Upper lobe of left lung (tissue), 6 donors: ENCODE results near the gene VMP1. TPM values are rescaled to one million over a fixed set of nuclear protein-coding genes. Genes with fewer than 3 reads are reported as not detected.

Source experiments
- ATAC-seq, 2 donors: fragments of 200-7000 bp; cut with Tn5 transposase; one replicate each; pipeline ENCODE4 v1.9.1; 2022; ENCODE audit warnings: mild to moderate bottlenecking in 2 of 2, moderate library complexity in 2 of 2; ENCODE audit not compliant: low FRiP score in 2 of 2
- DNase-seq, 2 donors: peaks; one replicate each; pipeline ENCODE4 v3.0.0-alpha.2; 2019 to 2020
- H3K27ac ChIP-seq, 4 donors: fragments of 200-600 bp; sonication (generic); one replicate each; pipeline ENCODE4 v1.5.1; 2016 to 2019
- H3K27me3 ChIP-seq, 4 donors: fragments of 200-600 bp; sonication (generic); one replicate each; pipeline ENCODE4 v1.5.1; 2017 to 2019
- H3K36me3 ChIP-seq, 4 donors: fragments of 200-600 bp; sonication (generic); one replicate each; pipeline ENCODE4 v1.5.1; 2016 to 2019
- H3K4me1 ChIP-seq, 4 donors: fragments of 200-600 bp; sonication (generic); one replicate each; pipeline ENCODE4 v1.5.1; 2018 to 2019
- H3K4me3 ChIP-seq, 4 donors: fragments of 200-600 bp; sonication (generic); one replicate each; pipeline ENCODE4 v1.5.1; 2017 to 2019; ENCODE audit warnings: mild to moderate bottlenecking in 2 of 4, moderate library complexity in 1 of 4
- H3K9me3 ChIP-seq, 4 donors: fragments of 200-600 bp; sonication (generic); one replicate each; pipeline ENCODE4 v1.5.1; 2018 to 2019
- EP300 ChIP-seq, 4 donors: sonication (generic); formaldehyde crosslinking; IDR thresholded peaks; one replicate each; pipeline ENCODE4 v1.5.1; 2017; ENCODE audit warnings: antibody characterized with exemption in 4 of 4, control low read depth in 2 of 4
- POLR2A ChIP-seq, 4 donors: fragments of 450-650 bp; IDR thresholded peaks; one replicate each; pipeline ENCODE4 v1.5.1; 2016 to 2017; ENCODE audit warnings: antibody characterized with exemption in 4 of 4, mild to moderate bottlenecking in 2 of 4
- POLR2AphosphoS5 ChIP-seq, 2 donors: sonication (generic); formaldehyde crosslinking; IDR thresholded peaks; one replicate each; pipeline ENCODE4 v1.5.1; 2017; ENCODE audit warnings: antibody characterized with exemption in 2 of 2
- WGBS, 2 donors: methylation state at CpG; one replicate each; pipeline ENCODE4 v1.1.5; 2017 to 2018; 5-methylcytosine and 5-hydroxymethylcytosine counted together
- total RNA-seq, 6 donors: library from RNA; depleted of rRNA in 4 of 6; stranded (reverse); fragments of >200 nt in 4 of 6; gene quantifications; one replicate each; pipeline versions ENCODE4 v1.1.0 to v1.2.1, GENCODE V29; 2016 to 2021
- TF ChIP-seq, protein P1 (sequence below), 6 experiments: fragments of 450-650 bp in 4 of 6; fragments of 200-600 bp in 2 of 6; sonication (generic) in 2 of 6; IDR thresholded peaks; one replicate each; pipeline ENCODE4 v1.5.1; 2016 to 2019; ENCODE audit warnings: antibody characterized with exemption in 6 of 6
- donor health status: DM: no; HTN: no; CAD: no; lungs with moderate emphysema.
- donor health status: DM: no; HTN: yes; CAD: no; lungs with severe emphysema.

The VMP1 gene
- total RNA-seq, 6 donors from 2014 or later, result 124 to 246 (median 181) TPM

DNA sequence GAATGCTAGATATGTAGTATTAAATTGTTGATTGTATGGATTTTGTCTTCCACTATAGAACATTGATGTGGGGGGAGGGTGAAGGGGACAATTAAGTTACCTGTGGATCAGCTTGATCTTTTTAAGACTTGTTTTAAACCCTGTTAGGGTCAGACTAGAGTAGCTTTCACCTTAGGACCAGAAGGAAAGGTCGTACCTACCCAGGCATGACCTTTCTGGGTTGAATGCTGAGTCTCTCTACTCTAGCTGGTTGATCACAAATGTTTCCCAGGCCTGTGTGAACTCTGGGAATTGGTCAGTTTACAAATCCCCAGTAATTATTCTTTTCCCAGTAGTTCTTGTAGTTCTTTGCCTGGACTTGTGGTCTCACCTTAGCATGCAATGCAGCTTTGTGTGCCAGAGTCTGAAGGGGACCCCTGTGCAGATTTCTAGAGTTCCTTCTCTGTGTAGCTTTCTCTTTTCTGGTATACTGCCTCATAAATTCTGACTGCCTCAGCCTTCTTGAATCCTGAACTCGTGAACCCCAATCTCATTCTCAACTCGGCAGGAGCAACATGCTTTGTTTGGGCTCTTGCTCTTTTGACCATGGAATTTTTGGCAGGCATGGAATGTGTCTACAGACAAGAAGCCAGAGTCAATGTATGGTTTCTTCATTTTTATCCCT lies 54.1 kb downstream of the VMP1 start:
- ATAC-seq (no peak), DNase-seq (no peak)
- no peak overlapping the region for H3K4me3 ChIP-seq
- peaks cover 0 to 11% (median 1%) of the 10 kb centered on the region in 4 donors for H3K36me3 ChIP-seq
- TF ChIP-seq POLR2A (IDR thresholded peaks at IDR 0.05) (no peak), POLR2AphosphoS5 (IDR thresholded peaks at IDR 0.05) (no peak), EP300 (IDR thresholded peaks at IDR 0.05) (no peak)
- TF ChIP-seq, protein P1, sequence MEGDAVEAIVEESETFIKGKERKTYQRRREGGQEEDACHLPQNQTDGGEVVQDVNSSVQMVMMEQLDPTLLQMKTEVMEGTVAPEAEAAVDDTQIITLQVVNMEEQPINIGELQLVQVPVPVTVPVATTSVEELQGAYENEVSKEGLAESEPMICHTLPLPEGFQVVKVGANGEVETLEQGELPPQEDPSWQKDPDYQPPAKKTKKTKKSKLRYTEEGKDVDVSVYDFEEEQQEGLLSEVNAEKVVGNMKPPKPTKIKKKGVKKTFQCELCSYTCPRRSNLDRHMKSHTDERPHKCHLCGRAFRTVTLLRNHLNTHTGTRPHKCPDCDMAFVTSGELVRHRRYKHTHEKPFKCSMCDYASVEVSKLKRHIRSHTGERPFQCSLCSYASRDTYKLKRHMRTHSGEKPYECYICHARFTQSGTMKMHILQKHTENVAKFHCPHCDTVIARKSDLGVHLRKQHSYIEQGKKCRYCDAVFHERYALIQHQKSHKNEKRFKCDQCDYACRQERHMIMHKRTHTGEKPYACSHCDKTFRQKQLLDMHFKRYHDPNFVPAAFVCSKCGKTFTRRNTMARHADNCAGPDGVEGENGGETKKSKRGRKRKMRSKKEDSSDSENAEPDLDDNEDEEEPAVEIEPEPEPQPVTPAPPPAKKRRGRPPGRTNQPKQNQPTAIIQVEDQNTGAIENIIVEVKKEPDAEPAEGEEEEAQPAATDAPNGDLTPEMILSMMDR (IDR thresholded peaks at IDR 0.05), result no peak
- 75 to 78% methylated on average over 3 of the region's 3 CpGs for WGBS, 2 donors
- peaks cover under 1 to 14% (median 7%) of the 10 kb centered on the region in 4 donors for H3K4me1 ChIP-seq
- H3K27ac ChIP-seq, result peak overlapping the region in 2 of 4 donors; percentile 9 to 24
- no peaks in the 10 kb centered on the region for H3K9me3 ChIP-seq
- H3K27me3 ChIP-seq, result no peaks in the 10 kb centered on the region

DNA sequence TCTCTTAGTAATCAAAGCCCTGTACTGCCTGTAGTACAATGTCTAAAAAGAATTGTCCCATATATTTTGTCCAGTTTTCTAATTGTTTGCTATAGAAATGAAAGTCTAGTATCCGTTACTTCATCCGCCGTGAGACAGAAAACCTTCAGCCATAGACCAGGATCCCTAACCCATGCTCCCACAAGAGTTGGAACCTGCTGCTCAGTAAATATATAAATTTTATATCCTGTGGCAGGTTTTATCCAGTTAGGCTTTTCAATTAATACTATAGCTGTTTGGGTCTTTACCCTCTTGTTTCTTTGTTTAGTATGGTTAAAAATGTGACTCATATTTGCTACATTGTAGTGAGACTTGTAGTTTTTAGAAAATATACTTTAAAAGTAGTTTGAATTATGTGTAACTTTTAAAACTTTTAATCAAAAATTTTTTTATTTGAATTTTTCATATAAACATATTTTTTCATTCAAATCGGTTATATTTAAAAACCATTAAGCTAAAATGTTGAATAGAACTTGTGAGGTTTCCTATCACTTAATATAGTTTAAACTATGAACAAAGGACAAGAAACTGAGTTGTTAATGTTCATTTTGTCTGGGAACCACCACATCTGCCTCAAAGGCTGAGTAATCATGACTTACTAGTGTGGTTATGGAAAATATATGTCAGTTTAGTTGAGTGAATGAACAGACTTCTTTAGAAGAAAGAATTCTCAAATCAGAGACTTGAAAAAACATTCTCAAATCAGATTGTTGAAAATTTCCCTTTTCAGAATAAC lies 54.8 kb downstream of the VMP1 start:
- WGBS, 2 donors, result 89% methylated on average over 4 of the region's 4 CpGs
- H3K27me3 ChIP-seq, result no peaks in the 10 kb centered on the region
- ATAC-seq, result no peak
- H3K36me3 ChIP-seq, result peaks cover 0 to 11% (median 1%) of the 10 kb centered on the region in 4 donors
- H3K4me1 ChIP-seq, result peaks cover 0 to 18% (median 8%) of the 10 kb centered on the region in 4 donors
- H3K9me3 ChIP-seq, result no peaks in the 10 kb centered on the region
- no peak for DNase-seq
- TF ChIP-seq POLR2AphosphoS5 (IDR thresholded peaks at IDR 0.05) (no peak), EP300 (IDR thresholded peaks at IDR 0.05) (no peak), POLR2A (IDR thresholded peaks at IDR 0.05) (no peak)
- TF ChIP-seq, protein P1 (IDR thresholded peaks at IDR 0.05), result no peak
- no peak overlapping the region for H3K4me3 ChIP-seq
- H3K27ac ChIP-seq, result peak overlapping the region in 2 of 4 donors; percentile 9 to 24

DNA sequence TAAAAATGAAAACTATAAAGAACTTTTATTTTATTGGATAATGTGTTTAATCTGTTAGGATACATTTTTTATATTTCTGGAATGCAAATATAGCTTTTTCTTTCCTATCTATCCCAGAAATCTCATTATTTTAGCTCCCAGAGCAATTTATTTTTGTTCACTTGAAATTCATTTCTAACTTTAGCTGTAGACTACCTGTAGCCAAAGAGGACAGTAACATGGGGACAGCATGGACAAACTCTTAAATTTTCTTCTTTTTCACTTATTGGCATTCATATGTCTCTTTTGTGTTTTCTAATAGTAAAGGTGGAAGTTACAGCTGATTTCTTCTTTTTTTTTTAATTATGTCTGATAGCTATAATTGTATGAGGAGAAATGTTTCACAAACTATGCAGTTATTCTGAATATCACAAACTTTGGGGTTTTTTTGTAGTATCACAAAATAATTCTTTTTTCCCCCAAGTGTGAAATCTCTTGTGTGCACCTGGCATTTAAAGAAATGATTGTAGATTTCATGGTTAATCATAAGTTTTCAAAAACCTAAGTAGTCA lies 55.4 kb downstream of the VMP1 start:
- Histone ChIP-seq H3K4me1 (peaks cover 3 to 22% (median 8%) of the 10 kb centered on the region in 4 donors), H3K36me3 (peaks cover 0 to 10% (median 1%) of the 10 kb centered on the region in 4 donors), H3K9me3 (no peaks in the 10 kb centered on the region), H3K27ac (no peak overlapping the region), H3K4me3 (no peak overlapping the region), H3K27me3 (no peaks in the 10 kb centered on the region)
- TF ChIP-seq EP300 (IDR thresholded peaks at IDR 0.05), result no peak
- TF ChIP-seq, protein P1 (IDR thresholded peaks at IDR 0.05), result no peak
- no peak for TF ChIP-seq POLR2A (IDR thresholded peaks at IDR 0.05)
- no peak for TF ChIP-seq POLR2AphosphoS5 (IDR thresholded peaks at IDR 0.05)
- no peak for DNase-seq
- no peak for ATAC-seq

DNA sequence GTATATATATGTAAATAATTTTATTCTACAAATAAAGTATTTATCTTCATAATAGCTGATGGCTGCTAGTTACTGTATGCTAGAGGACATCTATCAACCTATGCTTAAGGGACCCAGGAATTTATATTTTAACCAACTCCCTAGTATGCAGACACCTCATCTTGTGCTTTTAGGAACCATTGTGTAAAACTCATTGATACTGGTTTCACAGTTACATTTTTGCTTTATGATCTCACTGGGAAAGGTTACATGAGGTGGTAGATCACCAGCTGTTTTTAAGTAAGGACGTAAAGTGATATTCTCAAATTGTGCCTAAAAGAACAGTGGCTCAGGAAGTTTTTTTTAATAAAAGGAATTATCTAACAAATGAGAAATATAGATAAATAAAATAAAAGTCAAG lies 56.4 kb downstream of the VMP1 start:
- H3K27ac ChIP-seq, result no peak overlapping the region
- H3K4me3 ChIP-seq, result no peak overlapping the region
- peak in 1 of 2 donors; percentile 74 for ATAC-seq
- 68 to 76% methylated on average over 1 of the region's 1 CpG for WGBS, 2 donors
- no peaks in the 10 kb centered on the region for H3K27me3 ChIP-seq
- peaks cover 0 to 10% (median 1%) of the 10 kb centered on the region in 4 donors for H3K36me3 ChIP-seq
- DNase-seq, result no peak
- peaks cover 3 to 22% (median 11%) of the 10 kb centered on the region in 4 donors for H3K4me1 ChIP-seq
- TF ChIP-seq POLR2AphosphoS5 (IDR thresholded peaks at IDR 0.05) (no peak), POLR2A (IDR thresholded peaks at IDR 0.05) (no peak), EP300 (IDR thresholded peaks at IDR 0.05) (no peak)
- TF ChIP-seq, protein P1 (IDR thresholded peaks at IDR 0.05), result no peak
- H3K9me3 ChIP-seq, result no peaks in the 10 kb centered on the region
